ENCODE data around the gene RPL10A.
"Not testable (repeated sequence)": the region's sequence is repeated elsewhere in the genome, so short reads cannot be mapped to it uniquely, and the experiment has no call there.

RPL10A gene

GRCh38 chr6:35468181-35468979 lies at the start of gene RPL10A:
Gene RPL10A (plus strand): TSS chr6:35468401. CDS start chr6:35468435, 34 bp downstream.
- FAIRE-seq: no peak

GRCh38 chr6:35419417-35419816 lies 48.8 kb upstream of the RPL10A start:
- no peak for FAIRE-seq

- FAIRE-seq: no peak
These were observed 48.2 kb upstream of the RPL10A start for GRCh38 chr6:35419961-35420360.

- FAIRE-seq: no peak
These were observed 42.9 kb upstream of the RPL10A start for GRCh38 chr6:35425284-35425683.

- FAIRE-seq: no peak
These were observed 42.1 kb upstream of the RPL10A start for GRCh38 chr6:35426074-35426473.

- no peak for FAIRE-seq
These were observed 40.8 kb upstream of the RPL10A start for GRCh38 chr6:35427435-35427834.

- no peak for FAIRE-seq
These were observed 40.3 kb upstream of the RPL10A start for GRCh38 chr6:35427851-35428321.

- FAIRE-seq: no peak
These were observed 39.6 kb upstream of the RPL10A start for GRCh38 chr6:35428421-35429149.

- no peak for FAIRE-seq
These were observed 38.7 kb upstream of the RPL10A start for GRCh38 chr6:35429463-35429862.

- FAIRE-seq: no peak
These were observed 35.9 kb upstream of the RPL10A start for GRCh38 chr6:35432291-35432690.

- not testable (repeated sequence) for FAIRE-seq
These were observed 35.5 kb upstream of the RPL10A start for GRCh38 chr6:35432702-35433101.

GRCh38 chr6:35435074-35435837 lies 32.9 kb upstream of the RPL10A start:
- no peak for FAIRE-seq

- FAIRE-seq: no peak
These were observed 31.9 kb upstream of the RPL10A start for GRCh38 chr6:35436071-35436857.

- not testable (repeated sequence) for FAIRE-seq
These were observed 29.7 kb upstream of the RPL10A start for GRCh38 chr6:35438378-35439065.

GRCh38 chr6:35439308-35439707 lies 28.9 kb upstream of the RPL10A start:
- no peak for FAIRE-seq

- no peak for FAIRE-seq
These were observed 27.0 kb upstream of the RPL10A start for GRCh38 chr6:35441205-35441604.

- no peak for FAIRE-seq
These were observed 26.6 kb upstream of the RPL10A start for GRCh38 chr6:35441642-35442041.

GRCh38 chr6:35442693-35443092 lies 25.5 kb upstream of the RPL10A start:
- FAIRE-seq: no peak

GRCh38 chr6:35443341-35444030 lies 24.7 kb upstream of the RPL10A start:
- FAIRE-seq: no peak

- FAIRE-seq: no peak
These were observed 22.5 kb upstream of the RPL10A start for GRCh38 chr6:35445691-35446090.

GRCh38 chr6:35448191-35448590 lies 20.0 kb upstream of the RPL10A start:
- FAIRE-seq: no peak
